NCI-H2171 treated with DMSO at 0.1 percent for 48 hours (cell line): ENCODE results near the gene OR4D1.
A peak's percentile ranks its signal among the peaks of the same experiment; 100 is the strongest.
"Not testable (repeated sequence)": the region's sequence is repeated elsewhere in the genome, so short reads cannot be mapped to it uniquely, and the experiment has no call there.

Experiments used
- DNase-seq: peaks from one replicate; lab custom pipeline; 2025; lab: John Stamatoyannopoulos, UW

Gene OR4D1

GRCh38 chr17:58147930-58148434 is at the start of gene OR4D1:
Gene OR4D1, plus strand, starts transcription at chr17:58148384. Its CDS starts 6,770 bp downstream, at chr17:58155154.
- DNase-seq = no peak

GRCh38 chr17:58100506-58100905 is 47.7 kb upstream of the OR4D1 start:
- no peak for DNase-seq

- DNase-seq = not testable (repeated sequence)
Measured at GRCh38 chr17:58101898-58102297, 46.3 kb upstream of the OR4D1 start.

GRCh38 chr17:58105093-58105492 is 43.1 kb upstream of the OR4D1 start:
- no peak for DNase-seq

GRCh38 chr17:58107306-58107705 is 40.9 kb upstream of the OR4D1 start:
- no peak for DNase-seq

- DNase-seq = no peak
Measured at GRCh38 chr17:58109197-58109596, 39.0 kb upstream of the OR4D1 start.

GRCh38 chr17:58110012-58110411 is 38.2 kb upstream of the OR4D1 start:
- DNase-seq = no peak

GRCh38 chr17:58111676-58112075 is 36.5 kb upstream of the OR4D1 start:
- DNase-seq = no peak

GRCh38 chr17:58112970-58113631 is 35.1 kb upstream of the OR4D1 start:
- peak; percentile 83 for DNase-seq

- no peak for DNase-seq
Measured at GRCh38 chr17:58113947-58114346, 34.2 kb upstream of the OR4D1 start.

GRCh38 chr17:58117382-58117781 is 30.8 kb upstream of the OR4D1 start:
- DNase-seq = no peak

GRCh38 chr17:58119491-58119890 is 28.7 kb upstream of the OR4D1 start:
- DNase-seq = no peak

GRCh38 chr17:58120195-58120822 is 27.9 kb upstream of the OR4D1 start:
- DNase-seq = no peak

GRCh38 chr17:58121925-58122324 is 26.3 kb upstream of the OR4D1 start:
- peak; percentile 77 for DNase-seq

- no peak for DNase-seq
Measured at GRCh38 chr17:58127846-58128245, 20.3 kb upstream of the OR4D1 start.

- DNase-seq = not testable (repeated sequence)
Measured at GRCh38 chr17:58132697-58133096, 15.5 kb upstream of the OR4D1 start.

- DNase-seq = no peak
Measured at GRCh38 chr17:58136669-58137279, 11.4 kb upstream of the OR4D1 start.

GRCh38 chr17:58141505-58141904 is 6.7 kb upstream of the OR4D1 start:
- no peak for DNase-seq

- not testable (repeated sequence) for DNase-seq
Measured at GRCh38 chr17:58143335-58143734, 4.8 kb upstream of the OR4D1 start.

- no peak for DNase-seq
Measured at GRCh38 chr17:58144801-58145200, 3.4 kb upstream of the OR4D1 start.

GRCh38 chr17:58148609-58149008 is 425 bp downstream of the OR4D1 start:
- no peak for DNase-seq

- DNase-seq = no peak
Measured at GRCh38 chr17:58150394-58150793, 2.2 kb downstream of the OR4D1 start.

- DNase-seq = no peak
Measured at GRCh38 chr17:58153046-58153445, 4.9 kb downstream of the OR4D1 start.
